GM12873 (cell line): Measurements from ENCODE around the gene XG.

Experiments used
- TF ChIP-seq, protein P1 (sequence below): IDR thresholded peaks from 2 replicates; pipeline ENCODE4 v1.5.1; 2012; ENCODE audit warnings: low read depth, mild to moderate bottlenecking, moderate library complexity, low read length, control low read depth; ENCODE audit not compliant: insufficient read depth; ENCODE audit errors: missing control alignments

Gene XG

DNA sequence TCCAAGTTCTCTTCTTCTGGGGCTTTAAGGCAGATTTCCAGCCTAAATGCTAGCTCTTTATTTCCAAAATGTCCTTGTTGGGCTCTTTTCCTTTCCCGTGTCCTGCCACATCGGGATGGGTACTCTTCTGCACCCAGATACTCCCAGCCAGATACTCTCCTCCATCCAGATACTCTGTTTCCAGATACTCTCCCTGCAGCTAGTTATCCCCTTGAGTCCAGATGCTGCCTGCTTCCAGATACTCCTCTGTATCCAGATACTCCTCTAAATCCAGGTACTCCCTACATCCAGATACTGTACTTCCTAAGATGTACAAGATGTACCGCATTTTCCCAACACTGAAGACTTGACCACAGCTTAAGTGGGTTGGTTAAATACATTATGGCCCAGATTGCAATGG is 10.5 kb upstream of the XG start:
- TF ChIP-seq, protein P1, sequence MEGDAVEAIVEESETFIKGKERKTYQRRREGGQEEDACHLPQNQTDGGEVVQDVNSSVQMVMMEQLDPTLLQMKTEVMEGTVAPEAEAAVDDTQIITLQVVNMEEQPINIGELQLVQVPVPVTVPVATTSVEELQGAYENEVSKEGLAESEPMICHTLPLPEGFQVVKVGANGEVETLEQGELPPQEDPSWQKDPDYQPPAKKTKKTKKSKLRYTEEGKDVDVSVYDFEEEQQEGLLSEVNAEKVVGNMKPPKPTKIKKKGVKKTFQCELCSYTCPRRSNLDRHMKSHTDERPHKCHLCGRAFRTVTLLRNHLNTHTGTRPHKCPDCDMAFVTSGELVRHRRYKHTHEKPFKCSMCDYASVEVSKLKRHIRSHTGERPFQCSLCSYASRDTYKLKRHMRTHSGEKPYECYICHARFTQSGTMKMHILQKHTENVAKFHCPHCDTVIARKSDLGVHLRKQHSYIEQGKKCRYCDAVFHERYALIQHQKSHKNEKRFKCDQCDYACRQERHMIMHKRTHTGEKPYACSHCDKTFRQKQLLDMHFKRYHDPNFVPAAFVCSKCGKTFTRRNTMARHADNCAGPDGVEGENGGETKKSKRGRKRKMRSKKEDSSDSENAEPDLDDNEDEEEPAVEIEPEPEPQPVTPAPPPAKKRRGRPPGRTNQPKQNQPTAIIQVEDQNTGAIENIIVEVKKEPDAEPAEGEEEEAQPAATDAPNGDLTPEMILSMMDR: no peak

DNA sequence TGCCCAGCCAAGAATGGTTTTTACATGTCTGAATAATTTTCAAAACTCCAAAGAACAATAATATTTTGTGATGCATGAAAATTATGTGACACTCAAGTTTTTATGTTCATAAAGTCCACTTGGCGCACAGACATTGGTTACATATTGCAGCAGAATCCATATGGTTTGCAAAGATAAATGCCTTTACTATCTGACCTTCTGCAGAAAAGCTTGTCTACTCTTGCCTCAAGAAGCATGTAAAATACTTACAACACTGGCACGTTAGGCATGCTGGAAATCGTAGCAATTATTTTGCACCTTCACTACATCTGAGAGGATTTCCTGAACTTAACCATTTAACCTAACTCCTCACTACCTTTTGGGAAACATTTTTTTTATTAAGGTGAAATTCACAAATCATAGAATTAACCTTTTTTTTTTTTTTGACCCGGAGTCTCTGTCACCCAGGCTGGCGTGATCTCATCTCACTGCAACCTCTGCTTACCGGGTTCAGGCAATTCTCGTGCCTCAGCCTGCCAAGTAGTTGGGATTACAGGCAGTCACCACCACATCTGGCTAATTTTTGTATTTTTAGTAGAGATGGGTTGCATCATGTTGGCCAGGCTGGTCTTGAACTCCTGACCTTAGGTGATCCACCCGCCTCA is 3.5 kb upstream of the XG start:
- TF ChIP-seq, protein P1: no peak

DNA sequence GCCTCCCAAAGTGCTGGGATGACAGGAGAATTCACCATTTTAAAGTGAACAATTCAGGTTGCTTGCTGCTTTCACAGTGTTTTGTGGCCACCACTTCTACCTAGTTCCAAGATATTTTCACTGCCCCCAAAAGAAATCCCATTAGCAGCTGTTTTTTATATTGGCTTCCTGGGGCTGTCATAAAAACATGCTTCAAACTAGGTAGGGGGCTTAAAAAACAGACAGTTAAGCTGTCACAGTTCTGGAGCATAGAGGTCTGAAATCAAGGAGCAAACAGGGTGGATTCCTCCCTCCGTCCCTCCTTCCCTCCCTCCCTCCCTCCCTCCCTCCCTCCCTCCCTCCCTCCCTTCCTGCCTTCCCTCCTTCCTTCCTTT is 3.0 kb upstream of the XG start:
- TF ChIP-seq, protein P1: no peak

DNA sequence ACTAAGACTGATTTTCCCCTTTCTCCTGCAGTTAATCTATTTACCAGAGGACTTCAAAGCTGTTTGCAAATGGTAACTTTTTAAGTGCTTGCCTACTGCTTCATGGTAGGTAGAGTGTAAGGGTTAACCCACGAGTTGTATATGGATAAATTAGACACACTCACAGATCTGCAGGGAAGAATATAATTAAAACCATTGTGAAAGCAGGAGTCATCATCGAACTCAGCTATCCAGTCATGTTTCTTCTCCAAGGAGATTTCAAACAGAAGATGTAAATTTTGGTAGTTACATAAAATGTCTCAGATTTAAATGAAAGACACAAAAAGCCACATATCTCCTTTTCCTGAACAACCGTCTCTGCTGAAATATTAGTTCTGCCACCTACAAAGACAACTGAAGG is 549 bp upstream of the XG start:
- TF ChIP-seq, protein P1: no peak

DNA sequence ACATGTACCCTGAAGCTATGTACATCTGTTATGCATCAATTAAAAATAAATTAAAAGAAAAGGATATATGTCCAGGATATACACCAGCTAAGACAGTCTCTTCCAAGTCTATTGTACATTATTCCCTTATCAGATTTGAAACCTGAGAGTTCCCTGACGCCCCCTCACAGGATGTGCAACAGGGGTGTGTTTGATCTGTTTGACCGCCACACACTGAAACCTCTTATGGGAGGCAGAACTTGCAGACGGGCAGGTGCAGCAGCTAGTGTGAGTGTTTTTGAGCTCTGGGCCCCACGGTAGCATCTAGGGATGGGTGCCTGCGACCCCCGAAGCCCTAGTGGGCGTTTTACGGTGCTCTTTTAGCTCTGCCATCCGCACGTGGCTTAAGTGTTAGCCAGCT is 4.7 kb downstream of the XG start:
- TF ChIP-seq, protein P1: no peak

DNA sequence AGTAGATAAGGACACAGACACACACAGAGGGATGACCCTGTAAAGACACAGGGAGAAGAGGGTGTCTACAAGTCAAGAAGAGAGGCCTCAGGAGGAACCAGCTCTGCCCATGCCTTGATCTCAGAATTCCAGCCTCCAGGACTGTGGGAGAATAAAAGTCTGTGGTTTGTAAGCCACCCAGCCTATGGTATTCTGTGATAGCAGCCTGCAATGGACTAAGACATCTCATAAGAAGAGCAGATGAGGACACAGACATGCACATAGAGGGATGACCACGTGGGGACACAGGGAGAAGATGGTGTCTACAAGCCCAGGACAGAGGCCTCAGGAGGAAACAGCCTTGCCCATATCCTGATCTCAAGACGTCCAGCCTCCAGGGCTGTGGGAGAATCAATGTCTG is 9.4 kb downstream of the XG start:
- TF ChIP-seq, protein P1: no peak

DNA sequence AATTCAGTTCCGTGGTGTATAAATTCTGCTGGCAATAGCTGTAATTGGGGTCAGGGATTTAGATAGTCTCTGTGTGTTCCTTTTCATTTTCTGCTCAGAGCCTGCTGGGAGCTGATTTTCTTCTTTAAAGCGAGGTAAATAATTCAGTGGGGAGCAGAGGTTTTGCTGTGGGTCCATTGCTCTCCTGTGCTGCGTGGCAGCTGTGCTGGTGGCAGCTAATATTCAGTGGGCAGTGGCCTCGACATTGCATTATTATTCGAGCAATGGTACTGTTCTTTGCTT is 13.7 kb downstream of the XG start:
- TF ChIP-seq, protein P1: no peak
